Activated CD8-positive, alpha-beta memory T cell treated with anti-CD3 and anti-CD28 coated beads, Interleukin-2, amount 50 U/mL, for 24 hours (primary cell): Measurements from ENCODE around the gene ZFPM1.
A peak's percentile ranks its signal among the peaks of the same experiment; 100 is the strongest.

ENCODE experiments used
- DNase-seq: peaks from one replicate; pipeline ENCODE4 v3.0.0-alpha.2; 2020; ENCODE audit errors: extremely low read depth

ZFPM1 gene

GRCh38 chr16:88448461-88449266 is 4.4 kb upstream of the ZFPM1 start:
- DNase-seq, result no peak

GRCh38 chr16:88449267-88449561 is 3.9 kb upstream of the ZFPM1 start:
- DNase-seq, result no peak

GRCh38 chr16:88451586-88452481 is 1.2 kb upstream of the ZFPM1 start:
- DNase-seq, result no peak

- DNase-seq, result peak; percentile 92
Measured at GRCh38 chr16:88452482-88453216, 431 bp upstream of the ZFPM1 start.

GRCh38 chr16:88453611-88454522 is 787 bp downstream of the ZFPM1 start:
- DNase-seq, result no peak

- DNase-seq, result no peak
Measured at GRCh38 chr16:88454523-88454947, 1.5 kb downstream of the ZFPM1 start.

GRCh38 chr16:88455610-88456355 is 2.7 kb downstream of the ZFPM1 start:
- peak; percentile 62 for DNase-seq

- no peak for DNase-seq
Measured at GRCh38 chr16:88456356-88457292, 3.5 kb downstream of the ZFPM1 start.

- no peak for DNase-seq
Measured at GRCh38 chr16:88458039-88458772, 5.1 kb downstream of the ZFPM1 start.

GRCh38 chr16:88458773-88459235 is 5.7 kb downstream of the ZFPM1 start:
- DNase-seq, result no peak

- no peak for DNase-seq
Measured at GRCh38 chr16:88459366-88460073, 6.4 kb downstream of the ZFPM1 start.

GRCh38 chr16:88460496-88461330 is 7.6 kb downstream of the ZFPM1 start:
- no peak for DNase-seq

GRCh38 chr16:88461331-88462269 is 8.5 kb downstream of the ZFPM1 start:
- no peak for DNase-seq

- no peak for DNase-seq
Measured at GRCh38 chr16:88462396-88462795, 9.3 kb downstream of the ZFPM1 start.

GRCh38 chr16:88463411-88463810 is 10.3 kb downstream of the ZFPM1 start:
- no peak for DNase-seq
